B cell (primary cell): ENCODE data around the gene LRRC32.

Source experiments
- EZH2 ChIP-seq: IDR thresholded peaks from 2 replicates; pipeline ENCODE4 v1.6.1; 2012; ENCODE audit warnings: borderline replicate concordance, low read depth, mild to moderate bottlenecking, moderate library complexity, low read length; ENCODE audit not compliant: insufficient read depth, poor library complexity, severe bottlenecking
- TF ChIP-seq, protein P1 (sequence below): fragments of 200-600 bp; IDR thresholded peaks from one replicate; pipeline ENCODE4 v1.8.0; 2022; ENCODE audit warnings: antibody characterized with exemption, mild to moderate bottlenecking

DNA sequence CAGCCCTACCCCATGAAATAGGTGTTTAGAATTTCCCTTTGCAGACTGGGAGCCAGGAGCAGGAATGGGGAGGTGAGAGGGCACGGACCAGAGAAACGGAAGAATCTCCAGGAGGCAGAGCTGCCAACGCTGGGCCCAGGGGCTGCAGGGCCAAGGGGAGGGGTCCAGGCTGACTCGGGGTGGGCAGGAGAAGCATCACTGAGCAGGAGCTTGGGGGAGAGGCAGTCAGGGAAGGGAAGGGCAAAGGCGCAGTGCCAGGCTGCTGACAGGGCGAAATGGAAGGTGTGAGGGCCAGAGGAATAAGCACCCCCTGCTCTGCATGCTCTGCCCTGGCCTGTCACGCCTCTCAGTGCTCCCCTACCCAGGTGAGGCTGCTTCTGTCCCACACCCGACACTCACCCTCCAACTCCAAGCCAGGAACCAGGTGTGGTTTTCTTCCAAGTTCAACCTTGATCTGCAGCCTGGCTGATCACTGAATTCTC lies 14.5 kb downstream of the LRRC32 start:
- TF ChIP-seq, protein P1, sequence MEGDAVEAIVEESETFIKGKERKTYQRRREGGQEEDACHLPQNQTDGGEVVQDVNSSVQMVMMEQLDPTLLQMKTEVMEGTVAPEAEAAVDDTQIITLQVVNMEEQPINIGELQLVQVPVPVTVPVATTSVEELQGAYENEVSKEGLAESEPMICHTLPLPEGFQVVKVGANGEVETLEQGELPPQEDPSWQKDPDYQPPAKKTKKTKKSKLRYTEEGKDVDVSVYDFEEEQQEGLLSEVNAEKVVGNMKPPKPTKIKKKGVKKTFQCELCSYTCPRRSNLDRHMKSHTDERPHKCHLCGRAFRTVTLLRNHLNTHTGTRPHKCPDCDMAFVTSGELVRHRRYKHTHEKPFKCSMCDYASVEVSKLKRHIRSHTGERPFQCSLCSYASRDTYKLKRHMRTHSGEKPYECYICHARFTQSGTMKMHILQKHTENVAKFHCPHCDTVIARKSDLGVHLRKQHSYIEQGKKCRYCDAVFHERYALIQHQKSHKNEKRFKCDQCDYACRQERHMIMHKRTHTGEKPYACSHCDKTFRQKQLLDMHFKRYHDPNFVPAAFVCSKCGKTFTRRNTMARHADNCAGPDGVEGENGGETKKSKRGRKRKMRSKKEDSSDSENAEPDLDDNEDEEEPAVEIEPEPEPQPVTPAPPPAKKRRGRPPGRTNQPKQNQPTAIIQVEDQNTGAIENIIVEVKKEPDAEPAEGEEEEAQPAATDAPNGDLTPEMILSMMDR = no peak
- TF ChIP-seq EZH2 = no peak
